GM10847 (cell line): ENCODE data around the gene RIOK2.

Source experiments
- POLR2A ChIP-seq: IDR thresholded peaks from 2 replicates; pipeline ENCODE4 v1.6.1; 2011; ENCODE audit not compliant: insufficient read length; ENCODE audit errors: extremely low read depth

RIOK2 gene

DNA sequence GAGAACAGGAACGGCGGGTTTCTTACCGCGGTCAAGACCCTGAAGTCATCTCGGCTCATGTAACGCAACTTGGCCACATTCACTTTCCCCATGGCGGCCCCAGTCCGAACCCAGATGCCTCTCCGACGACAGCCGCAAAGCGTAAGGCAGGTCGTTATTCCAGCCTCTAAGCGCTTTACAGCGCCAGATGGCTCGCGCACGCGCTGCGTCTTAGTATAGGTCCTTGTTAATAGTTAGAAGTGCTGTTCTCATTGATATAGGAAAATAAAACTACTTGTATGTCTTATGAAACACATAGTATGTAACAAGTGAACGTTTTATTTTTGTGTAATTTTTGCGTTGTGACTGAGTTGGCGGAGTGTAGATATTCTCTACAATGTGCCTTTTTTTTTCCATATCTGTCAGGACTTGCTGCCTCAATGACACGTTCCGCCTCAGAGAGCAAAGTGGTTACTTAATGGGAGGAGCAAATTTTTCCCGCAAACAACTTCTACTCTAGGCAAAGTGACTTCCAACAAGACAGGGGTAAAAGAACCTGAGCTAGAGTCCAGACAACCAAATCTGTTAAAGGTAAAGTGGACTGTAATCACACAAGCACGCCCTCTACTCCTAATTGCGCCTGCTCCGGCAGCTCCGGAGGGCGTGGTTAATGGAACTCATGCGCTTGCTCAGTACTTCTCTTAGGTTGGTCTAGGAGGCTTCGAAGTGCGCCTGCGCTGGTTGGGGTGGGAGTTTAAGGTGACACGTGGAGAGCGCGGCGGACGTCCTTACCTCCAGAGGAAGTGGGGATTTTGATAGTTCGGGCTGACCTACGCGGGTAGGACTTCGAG lies at the start of gene RIOK2:
Gene RIOK2, minus strand, starts transcription at position 148 of the 830 bp plus-strand sequence. Its CDS starts 56 bp downstream, at position 92.
- TF ChIP-seq POLR2A = peak; percentile 81

DNA sequence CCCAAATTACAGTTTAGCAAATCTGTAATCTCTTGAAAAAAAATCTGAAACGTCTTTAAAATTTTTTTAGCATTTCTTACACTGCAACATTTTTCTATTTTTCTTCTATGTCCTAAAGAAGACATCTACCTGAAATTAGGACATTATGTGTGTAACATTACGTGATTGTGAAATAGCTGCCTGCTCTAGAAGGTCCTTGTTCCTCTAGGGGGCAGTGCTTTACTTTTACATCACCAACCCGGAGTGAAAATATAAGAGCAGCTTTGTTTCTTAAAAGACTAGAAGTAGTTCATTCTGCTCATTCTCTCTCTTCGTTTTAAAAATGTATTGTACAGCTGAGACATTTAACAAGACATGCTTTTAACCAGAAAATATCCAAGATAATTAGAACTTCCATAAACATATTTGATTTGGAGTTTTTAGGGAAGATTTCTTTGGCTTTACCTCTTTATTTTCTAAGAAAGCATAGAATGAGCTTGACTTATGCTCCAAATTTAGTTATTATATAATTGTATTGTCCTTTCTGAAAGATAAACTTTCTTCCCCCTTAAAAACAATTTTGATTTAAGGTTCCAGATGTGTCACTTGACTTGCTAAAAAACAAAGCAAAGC lies 48.1 kb upstream of the RIOK2 start:
- TF ChIP-seq POLR2A = no peak

DNA sequence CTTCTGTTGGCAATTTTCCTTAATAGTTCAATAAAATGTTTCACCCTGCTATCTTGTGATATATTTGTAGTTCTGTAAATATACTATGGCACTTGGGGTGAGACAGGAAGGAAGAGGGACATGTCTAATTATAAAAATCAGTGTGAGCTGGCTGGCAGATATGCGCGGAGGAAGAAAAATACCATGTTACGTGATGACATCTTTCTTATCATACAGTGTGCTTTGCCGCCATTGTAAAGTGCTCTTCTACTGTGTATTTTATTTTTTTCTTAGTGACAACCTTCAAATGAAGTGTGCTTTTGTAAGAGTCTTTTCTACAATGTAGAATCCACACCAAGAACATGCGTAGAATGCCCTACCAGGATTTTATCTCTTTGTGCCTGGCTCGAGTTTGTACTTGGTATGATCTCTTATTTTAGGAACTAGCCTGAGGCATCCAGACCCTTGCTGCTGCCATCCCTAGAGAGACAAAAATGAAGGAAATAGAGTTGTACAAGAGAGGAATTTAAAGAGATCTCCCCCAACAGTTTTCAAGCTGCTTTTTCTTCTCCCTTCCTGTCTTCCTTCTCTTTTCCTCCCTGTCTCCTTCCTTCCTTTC lies 46.7 kb upstream of the RIOK2 start:
- no peak for TF ChIP-seq POLR2A

DNA sequence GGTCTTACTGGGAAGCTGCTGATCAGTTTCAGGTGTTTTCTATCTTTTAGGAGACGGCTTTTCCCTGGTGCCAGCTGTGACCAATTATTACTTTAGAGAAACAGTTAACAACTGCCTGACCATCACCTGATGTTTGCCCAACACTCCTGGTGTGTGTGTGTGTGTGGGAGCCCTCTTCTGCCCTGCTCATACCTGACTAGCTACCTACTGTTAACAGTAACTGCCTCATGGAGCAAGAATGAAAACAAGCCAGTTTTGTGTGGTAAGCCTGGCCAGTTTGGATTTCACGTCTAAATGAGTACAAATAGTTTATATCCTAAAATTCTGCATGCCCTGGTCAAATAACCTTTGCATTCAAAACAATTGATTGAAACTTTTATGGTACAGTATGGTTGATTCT lies 46.1 kb upstream of the RIOK2 start:
- TF ChIP-seq POLR2A = no peak

DNA sequence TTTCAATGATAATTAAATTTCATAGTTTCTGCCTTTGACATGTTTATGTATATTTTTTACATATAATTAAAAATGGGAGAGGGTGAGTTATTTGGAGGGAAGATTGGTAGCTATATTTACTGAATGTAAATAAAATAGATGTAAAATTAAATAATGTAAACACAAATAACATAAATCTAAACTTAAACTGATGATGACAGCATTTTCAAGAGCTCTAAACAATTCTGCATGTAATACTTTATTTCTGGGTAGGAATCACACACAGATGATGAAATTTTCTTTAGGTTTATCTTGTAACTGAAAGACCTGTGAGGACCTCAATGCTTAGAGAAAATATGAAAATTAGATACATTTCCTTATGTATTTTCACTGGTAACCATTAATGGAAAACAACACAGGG lies 42.2 kb upstream of the RIOK2 start:
- no peak for TF ChIP-seq POLR2A

DNA sequence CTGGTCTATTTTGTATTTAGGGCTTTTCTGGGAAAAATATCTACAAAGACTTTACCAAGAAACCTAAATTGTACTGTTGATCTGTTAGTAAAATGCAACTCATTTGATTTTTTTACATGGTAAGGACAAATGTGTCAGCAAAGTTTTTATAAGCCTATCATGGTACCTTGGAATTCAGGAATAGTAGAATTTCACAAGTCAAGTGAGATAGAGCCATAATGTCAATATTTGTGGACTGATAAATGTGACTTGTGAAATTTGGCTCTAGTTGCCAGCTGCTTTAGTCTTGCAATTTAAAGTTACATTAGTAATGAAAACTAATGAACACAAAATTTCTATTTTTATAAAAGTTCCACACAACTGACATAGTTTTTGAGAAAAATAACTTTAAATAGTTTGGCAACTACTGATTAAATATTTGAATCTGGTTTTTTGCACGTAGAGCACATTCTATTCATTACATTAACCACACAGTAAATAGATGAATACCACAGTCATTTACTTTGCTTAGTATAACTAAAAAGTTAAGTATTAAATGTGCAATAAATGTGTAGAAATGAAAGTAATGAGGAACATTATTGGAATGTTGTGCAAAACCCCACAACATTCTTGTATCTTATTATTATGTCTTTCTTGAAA lies 41.2 kb upstream of the RIOK2 start:
- TF ChIP-seq POLR2A = no peak

DNA sequence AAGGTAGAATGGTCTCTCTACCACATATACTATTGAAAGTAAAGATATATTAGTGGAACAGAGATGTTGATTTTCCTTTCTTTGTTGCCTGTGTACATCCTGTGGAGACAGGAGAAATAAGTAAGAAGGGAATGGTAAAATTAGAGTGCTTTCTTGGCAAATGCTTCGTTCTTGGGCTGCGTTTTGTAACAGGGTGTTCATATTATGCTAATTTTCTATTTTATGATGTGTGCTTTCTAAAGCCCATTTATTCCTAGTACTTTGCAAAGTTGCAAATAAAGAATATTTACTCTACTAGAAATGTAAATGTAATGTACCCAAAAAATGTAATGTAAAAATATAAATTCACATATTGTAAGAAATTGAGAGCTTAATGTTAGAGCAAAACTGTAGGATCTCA lies 40.5 kb upstream of the RIOK2 start:
- no peak for TF ChIP-seq POLR2A

DNA sequence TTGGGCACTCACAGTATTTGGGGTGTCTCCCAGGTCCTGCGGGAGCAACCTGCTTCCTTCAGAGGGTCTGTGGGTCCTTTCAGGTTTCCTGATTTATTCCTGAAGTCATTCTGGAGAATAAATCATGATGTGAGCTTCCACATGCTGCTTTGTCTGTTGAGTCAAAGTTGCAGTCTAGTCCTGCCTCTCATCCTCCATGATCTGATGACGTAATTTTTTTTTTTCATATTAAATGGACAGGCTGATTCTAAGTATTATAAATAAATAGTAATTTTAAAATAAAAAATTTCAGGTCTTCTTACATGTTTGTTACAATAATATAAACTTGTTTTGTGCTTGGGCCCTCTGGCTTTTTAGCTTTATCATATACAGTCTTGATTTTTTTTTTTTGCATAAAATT lies 26.3 kb upstream of the RIOK2 start:
- TF ChIP-seq POLR2A = no peak

DNA sequence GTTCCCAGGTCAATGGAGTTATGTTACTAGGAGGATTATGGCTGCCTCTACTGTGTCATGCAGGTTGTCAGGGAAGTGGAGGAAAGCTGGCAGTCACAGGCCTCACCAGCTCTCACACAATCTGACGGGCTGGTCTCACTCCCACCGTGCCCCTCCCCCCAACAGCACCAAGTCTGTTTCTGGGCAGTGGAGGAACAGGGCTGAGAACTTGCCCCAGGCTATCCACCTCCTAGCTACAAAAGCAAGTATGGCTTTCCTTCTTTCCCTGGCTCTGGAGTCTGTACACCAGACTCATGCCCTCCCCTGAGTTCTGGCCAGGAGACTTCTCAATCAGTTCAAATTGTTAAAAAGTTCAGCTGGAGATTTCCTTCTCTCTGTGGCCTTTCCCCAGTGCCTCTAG lies 25.7 kb upstream of the RIOK2 start:
- TF ChIP-seq POLR2A = no peak

DNA sequence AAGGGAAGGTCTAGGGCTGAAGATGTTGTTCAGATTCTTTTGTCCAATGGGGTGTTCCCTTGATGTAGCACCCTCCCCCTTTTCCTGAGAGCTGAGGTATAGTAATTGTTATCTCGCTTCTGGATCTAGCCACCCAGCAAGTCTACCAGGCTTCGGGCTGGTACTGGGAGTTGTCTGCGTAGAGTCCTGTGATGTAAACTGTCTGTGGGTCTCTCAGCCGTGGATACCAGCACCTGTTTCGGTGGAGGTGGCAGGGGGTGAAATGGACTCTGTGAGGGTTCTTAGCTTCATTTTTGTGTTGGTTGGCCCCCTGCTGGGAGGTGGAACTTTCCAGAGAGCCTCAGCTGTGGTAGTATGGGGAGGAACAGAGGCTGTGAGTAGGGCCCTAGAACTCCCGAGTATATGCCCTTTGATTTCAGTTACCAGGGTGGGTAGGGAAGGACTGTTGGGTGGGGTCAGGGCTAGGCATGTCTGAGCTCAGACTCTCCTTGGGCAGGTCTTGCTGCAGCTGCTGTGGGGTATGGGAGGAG lies 25.2 kb upstream of the RIOK2 start:
- TF ChIP-seq POLR2A = no peak

DNA sequence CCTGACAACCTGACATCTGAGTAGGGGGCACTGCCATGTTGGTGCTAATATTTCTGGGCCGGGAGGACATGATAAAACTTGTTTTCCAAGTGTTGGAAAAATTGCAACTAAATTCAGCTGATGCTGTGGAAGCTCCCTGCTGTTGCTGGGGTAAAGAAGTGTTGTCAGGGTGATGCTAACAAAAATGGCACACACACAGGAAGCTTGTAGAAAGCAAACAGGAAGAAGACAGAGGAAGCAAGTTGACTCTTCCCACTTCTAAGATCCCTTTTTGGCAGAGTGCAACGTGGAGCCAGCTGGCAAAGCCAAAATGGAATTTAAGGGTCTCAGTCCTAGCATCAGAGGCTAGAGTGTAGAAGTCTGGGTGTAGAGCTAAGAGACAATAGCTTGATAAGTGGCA lies 11.3 kb upstream of the RIOK2 start:
- no peak for TF ChIP-seq POLR2A

DNA sequence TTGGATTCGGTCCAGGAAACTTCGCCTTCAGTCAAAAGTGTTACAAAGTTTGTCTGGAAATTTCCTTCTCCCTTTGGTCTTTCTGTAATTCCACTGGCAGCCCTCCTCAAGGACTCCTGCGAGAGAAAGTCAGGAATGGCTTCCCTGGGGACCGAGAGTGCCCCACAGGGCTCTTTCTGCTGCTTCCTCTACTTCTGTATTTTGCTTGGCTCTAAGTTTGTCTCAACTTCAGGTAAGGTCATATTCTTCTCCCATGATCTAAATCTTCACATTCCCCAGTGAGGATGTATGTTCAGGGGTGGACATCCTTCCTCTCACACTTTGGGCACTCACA lies 10.3 kb upstream of the RIOK2 start:
- TF ChIP-seq POLR2A = no peak

DNA sequence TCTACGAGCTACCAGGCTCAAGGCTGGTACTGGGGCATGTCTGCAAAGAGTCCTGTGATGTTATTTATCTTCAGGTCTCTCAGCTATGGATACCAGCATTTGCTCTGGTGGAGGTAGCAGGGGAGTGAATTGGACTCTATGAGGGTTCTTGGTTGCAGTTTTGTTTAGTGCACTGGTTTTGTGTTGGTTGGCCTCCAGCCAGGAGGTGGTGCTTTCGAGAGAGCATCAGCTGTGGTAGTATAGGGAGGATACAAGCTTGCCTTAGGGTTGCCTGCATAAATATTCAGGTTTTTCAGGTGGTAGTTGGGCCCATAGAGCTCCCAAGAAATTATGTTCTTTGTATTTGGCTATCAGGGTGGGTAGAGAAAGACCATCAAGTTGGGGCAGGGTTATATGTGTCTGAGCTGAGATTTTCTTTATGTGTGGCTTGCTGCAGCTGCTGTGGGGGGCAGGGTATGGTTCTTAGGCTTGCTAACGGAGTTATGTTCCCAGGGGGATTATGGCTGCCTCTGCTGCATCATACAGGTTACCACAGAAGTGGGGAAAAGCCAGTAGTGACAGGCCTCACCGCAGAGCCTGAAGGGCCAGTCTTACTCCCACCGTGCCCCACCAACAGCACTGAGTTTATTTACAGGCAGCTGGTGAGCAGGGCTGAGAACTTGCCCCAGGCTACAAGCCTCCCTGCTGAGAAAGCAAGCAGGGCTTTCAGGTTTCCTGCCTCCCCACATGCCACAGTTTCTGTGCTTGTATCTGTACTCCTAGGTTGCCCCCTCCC lies 9.7 kb upstream of the RIOK2 start:
- no peak for TF ChIP-seq POLR2A

DNA sequence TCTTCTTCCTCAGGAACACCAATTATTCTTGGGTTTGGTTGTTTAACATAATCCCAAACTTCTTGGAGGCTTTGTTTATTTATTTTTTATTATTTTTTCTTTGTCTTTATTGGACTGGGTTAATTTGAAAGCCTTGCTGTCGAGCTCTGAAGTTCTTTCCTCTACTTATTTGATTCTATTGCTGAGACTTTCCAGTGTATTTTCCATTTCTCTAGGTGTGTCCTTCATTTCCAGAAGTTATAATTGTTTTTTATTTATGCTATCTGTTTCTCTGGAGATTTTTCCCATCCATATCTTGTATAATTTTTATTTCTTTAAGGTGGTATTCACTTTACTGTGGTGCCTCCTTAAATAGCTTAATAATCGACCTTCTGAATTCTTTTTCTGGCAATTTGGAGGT lies 8.8 kb upstream of the RIOK2 start:
- no peak for TF ChIP-seq POLR2A

DNA sequence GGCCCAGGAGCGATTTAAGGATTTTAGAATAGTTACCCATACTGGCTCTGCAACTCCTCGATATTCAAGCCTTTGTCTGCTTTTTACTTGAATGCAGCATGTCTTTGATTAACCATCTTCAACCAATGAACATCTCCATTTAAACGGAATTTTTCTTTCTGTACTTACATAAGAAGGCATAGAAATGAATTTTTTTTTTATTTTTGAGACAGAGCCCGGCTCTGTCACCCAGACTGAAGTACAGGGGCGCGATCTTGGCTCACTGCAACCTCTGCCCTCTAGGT lies 825 bp upstream of the RIOK2 start:
- no peak for TF ChIP-seq POLR2A
